Neural cell (in vitro differentiated cells): ENCODE data around the gene ITPK1.

Source experiments
- CTCF ChIP-seq: fragments of 450-650 bp; IDR thresholded peaks from 2 replicates; pipeline ENCODE4 v1.5.1; 2014; ENCODE audit warnings: antibody characterized with exemption, mild to moderate bottlenecking, moderate library complexity; ENCODE audit not compliant: poor library complexity, severe bottlenecking
- POLR2AphosphoS5 ChIP-seq: IDR thresholded peaks from 2 replicates; pipeline ENCODE4 v1.6.1; 2012

- TF ChIP-seq CTCF (no peak), POLR2AphosphoS5 (peak; percentile 55)
These were observed 70.5 kb downstream of the ITPK1 start for GRCh38 chr14:93045211-93045674.
